ENCODE data around the gene FAM229A.
"Not testable (repeated sequence)": the region's sequence is repeated elsewhere in the genome, so short reads cannot be mapped to it uniquely, and the experiment has no call there.

The FAM229A gene

DNA sequence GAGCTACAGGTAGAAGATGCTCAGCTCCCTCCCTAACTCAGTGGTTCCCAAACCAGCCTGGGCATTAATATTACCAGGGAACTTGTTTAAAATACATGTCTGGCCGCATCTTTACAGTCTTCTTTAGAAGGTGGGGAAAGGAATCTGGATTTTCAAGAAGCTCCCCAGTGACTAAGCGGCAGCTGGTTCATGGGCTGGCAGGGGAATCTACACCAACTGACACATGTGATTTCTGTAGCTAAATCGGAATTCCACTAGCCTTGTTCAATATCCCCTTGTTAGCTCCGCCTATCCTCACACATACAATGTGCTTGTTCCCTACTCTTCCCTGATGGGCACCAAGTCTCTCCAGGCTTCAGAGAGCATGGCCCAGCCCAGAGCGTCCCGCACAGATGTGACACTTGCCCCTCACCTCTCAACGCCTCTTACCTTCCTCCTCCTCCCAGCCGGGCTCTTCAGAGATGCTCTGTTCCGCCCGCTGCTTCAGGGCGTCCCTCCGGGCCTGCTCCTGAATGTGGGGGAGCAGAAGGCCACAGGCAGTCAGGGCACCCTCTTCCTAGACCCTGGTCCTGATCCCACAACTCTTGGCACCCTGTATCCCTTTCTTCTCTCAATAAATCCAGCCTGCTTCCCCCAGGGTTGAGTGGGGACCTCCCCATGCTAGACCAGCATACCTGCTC is 15.4 kb upstream of the FAM229A start:
- DNase-seq (ENCODE audit: low read depth): no peak

DNA sequence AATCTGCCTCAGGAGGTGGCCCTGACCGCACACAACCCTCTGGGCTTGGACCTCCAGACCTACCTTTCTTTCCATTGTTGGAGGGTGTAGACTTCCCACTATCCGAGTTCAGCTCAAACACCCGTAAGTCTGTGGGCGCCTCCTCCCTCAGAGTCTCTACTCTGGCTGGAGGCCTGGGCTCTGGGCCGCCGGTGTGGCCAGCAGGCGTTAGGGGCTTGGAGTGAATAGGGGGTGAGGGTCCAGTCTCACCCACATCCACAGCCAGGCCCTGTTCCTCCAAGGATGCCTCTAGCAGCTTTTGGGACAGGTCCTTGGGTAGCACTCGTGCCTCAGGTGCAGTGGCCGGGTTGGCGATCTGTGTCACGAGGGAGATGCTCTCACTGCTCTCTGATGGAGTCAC is 13.9 kb upstream of the FAM229A start:
- DNase-seq (ENCODE audit: low read depth): no peak

DNA sequence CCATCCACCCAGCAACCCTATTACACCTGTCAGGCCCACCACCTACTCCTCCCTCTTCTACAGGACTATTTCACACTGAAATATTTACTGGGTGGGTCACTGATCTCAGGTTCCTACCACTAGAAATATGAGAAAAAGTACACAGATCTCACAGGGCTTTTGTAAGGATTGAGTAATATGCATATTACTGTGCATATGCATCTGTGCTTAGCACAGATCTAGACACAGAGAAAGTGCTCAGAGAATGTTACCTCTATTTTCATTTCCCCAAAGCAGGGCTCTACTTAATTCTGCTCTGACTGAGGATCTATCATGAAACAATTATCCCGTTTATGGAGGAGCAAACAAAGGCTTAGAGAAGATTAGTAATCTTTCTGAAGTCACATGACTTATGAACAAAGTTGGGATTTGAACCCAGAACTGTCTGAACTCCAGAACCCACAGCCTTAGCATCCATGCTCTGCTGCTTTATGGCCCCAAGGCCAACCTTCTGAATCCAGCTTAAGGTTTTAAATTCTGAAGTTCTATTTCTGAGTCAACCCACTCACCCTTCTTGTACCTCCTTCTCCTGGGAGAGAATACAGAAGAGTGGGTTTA is 11.8 kb upstream of the FAM229A start:
- DNase-seq (ENCODE audit: low read depth): no peak

DNA sequence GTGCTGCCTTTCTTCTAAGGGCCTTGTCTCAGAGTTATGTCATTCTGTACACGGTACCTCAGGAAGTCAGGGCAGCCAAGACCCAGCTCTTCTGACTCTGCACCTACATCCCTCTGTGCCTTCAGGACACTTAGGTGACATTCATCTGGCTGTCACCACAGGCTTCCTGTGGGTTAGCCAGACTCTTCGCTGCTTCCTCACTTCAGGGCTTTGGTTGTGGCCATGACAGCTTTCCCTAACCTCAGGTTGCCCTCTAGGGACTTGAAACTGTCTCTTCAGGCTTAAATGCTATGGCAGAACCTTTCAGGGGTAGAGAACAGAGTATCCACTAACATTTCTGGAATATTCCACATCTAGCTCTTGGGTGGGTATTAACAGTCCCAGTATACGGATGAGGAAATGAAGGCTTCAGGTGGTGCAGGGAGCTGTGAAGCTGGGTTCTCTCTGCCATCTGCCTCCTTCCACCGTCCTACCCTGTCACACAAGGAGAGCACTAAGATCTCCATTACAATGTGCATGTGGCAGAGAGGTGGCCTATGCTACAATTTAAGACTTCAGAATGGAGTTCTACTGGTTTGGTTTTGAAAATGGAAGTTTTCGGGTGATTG is 10.0 kb upstream of the FAM229A start:
- DNase-seq (ENCODE audit: low read depth): peak; percentile 40

GRCh38 chr1:32367912-32368635 is 5.8 kb upstream of the FAM229A start:
- DNase-seq (ENCODE audit: low read depth): no peak

DNA sequence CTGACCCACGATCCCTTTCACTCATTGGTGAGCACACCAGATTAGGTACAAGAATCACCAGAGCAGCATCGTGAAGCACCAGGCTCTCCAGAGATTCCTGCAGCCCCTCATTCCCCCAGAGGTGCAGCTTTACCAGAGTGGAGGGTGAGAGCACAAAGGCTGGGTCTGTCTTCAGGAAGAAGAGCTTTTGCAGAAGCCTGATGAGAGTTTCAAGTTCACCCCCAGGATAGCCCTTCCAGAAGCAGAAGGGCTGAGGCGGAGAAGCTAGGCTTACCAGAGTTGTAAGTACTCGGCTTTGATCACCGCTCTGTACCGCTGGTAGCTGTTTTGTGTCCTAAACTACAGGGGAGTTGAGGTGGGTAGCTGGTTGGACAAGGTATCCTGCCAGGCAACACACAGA is 3.2 kb upstream of the FAM229A start:
- no peak for DNase-seq (ENCODE audit: low read depth)

- no peak for DNase-seq (ENCODE audit: low read depth)
Observed at GRCh38 chr1:32364836-32365235, 2.6 kb upstream of the FAM229A start.

GRCh38 chr1:32363713-32364112 is 1.4 kb upstream of the FAM229A start:
- DNase-seq (ENCODE audit: low read depth): no peak

- DNase-seq (ENCODE audit: low read depth): no peak
Observed at GRCh38 chr1:32361674-32362473, 411 bp downstream of the FAM229A start.

- no peak for DNase-seq (ENCODE audit: low read depth)
Observed at GRCh38 chr1:32361308-32361673, 994 bp downstream of the FAM229A start.

DNA sequence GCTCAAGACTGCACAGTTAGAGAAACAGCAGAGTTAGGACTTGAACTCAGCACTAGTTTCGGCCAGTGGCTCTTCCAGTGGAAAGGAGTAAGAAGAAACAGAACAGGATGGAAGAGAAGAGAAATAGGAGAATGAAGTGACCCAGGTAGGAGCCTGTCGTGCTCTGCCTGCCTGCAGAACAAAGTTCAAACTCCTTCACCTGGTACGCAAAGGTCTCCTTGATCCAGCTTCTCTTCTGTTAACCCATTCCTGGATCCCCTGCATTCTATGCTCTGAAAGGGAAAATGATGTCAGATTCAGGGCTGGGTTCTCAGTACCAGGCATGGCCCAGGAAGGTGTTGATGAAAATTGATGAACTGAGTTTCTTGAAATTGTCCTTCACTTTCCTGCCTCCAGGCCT is 3.9 kb downstream of the FAM229A start:
- DNase-seq (ENCODE audit: low read depth): no peak

DNA sequence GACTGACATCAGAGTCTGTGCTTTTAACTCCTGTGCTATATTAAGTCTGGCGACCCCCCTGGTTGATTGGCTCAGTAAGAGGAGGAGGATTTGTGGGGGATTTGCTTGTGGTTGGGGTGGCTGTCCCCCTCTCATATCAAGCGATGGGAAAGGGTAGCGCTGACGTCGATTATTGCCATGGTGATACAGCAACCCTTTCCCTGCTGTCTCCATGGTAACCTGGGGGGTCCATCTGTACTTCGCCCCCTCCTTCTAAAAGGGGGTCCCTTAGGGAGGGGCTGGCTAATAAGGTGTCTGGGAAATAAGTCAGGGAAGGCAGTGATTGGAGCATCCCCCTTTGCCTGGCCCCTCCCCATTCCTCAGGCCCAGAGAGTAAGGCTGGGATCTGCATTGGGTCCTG is 4.7 kb downstream of the FAM229A start:
- DNase-seq (ENCODE audit: low read depth): no peak

DNA sequence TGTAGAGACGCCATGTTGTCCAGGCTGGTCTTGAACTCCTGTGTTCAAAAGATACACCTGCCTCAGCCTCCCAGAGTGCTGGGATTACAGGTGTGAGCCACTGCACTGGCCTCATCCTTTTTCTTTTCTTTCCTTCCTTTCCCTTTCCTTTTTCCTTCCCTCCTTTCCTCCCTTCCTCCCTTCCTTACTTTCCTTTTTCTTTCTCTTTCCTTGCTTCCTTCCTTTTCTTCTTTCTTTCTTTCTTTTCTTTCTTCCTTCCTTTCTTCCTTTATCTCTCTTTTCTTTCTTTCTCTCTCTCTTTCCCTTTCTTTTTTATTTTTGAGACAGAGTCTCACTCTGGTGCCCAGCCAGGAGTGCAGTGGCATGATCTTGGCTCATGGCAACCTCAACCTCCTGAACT is 5.8 kb downstream of the FAM229A start:
- DNase-seq (ENCODE audit: low read depth): no peak

DNA sequence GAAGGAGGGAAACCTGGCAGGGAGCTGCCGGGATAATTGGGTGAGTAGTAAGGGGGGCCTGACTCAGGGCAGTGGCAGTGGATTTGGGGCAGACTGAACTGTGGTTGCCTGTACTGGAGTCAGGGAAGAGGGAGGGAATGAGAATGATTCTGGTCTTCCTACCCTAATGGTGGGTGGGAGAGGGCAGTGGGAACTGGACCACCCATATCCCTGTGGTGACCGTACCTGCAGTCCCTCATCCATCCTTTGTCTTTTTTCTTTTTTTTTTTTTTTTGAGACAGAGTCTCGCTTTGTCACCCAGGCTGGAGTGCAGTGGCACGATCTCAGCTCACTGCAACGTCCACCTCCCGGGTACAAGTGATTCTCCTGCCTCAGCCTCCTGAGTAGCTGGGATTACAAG is 6.5 kb downstream of the FAM229A start:
- not testable (repeated sequence) for DNase-seq (ENCODE audit: low read depth)

- DNase-seq (ENCODE audit: low read depth): no peak
Observed at GRCh38 chr1:32353886-32354570, 8.3 kb downstream of the FAM229A start.

DNA sequence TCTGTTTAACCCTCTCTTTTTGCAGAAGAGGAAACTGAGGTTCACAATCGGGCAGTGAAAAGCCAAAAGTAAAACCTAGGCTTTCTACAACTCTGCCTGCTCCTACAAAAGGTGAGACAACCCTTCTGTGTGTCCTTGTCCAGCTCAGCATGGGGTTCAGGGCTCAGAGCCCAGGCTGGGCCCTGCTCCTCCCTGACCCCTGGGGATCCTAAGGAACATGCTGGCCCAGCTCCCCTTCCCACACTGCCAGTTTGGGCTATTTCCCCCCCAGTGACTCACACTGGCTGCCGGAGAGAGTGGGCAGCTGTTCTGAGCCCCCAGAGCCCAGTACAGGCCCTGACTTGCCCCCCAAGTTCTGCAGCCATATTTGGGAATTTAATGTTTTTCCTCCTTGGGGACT is 8.9 kb downstream of the FAM229A start:
- DNase-seq (ENCODE audit: low read depth): no peak

DNA sequence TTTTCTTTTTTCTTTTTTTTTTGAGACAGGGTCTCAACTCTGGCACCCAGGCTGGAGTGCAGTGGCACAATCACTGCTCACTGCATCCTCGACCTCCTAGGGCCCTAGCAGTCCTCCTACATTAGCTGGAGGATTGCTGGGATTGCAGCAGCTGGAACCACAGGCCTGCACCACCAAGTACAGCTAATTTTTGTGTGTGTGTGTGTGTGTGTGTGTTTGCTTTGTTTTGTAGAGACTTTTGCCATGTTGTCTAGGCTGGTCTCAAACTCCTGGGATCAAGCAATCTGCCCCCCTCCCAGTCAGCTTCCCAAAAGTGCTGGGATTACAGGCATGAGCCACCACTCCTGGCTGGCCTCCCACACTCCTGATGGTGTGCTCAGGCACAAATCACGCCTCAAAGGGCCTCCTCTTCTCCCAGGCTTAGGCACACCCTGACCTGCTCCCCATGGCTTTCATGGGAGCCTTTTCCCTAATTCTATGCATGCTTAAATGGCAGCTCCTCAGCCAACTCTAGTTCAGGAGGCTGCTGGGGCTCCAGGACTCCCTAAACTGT is 9.4 kb downstream of the FAM229A start:
- no peak for DNase-seq (ENCODE audit: low read depth)

DNA sequence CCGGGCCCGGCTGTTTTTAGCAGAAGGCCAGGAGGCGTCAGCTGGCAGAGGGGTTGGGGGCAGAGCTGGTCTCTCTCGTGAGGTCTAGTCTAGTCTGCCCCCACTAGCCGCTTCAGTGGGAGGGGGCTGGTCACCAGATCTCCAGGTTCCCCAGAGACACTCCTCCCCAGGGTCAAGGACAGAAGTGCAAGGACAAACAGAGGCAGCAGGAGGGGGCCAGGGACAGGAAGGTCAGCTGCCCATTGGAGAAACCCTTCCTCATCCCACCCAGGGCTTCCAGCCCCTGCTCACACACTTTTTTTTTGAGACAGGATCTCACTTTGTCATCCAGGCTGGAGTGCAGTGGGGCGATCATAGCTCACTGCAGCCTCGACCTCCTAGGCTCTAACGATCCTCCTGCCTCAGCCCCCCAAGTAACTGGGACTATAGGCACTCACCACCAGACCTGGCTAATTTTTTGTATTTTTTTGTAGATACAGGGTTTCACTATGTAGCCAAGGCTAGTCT is 10.0 kb downstream of the FAM229A start:
- DNase-seq (ENCODE audit: low read depth): no peak

DNA sequence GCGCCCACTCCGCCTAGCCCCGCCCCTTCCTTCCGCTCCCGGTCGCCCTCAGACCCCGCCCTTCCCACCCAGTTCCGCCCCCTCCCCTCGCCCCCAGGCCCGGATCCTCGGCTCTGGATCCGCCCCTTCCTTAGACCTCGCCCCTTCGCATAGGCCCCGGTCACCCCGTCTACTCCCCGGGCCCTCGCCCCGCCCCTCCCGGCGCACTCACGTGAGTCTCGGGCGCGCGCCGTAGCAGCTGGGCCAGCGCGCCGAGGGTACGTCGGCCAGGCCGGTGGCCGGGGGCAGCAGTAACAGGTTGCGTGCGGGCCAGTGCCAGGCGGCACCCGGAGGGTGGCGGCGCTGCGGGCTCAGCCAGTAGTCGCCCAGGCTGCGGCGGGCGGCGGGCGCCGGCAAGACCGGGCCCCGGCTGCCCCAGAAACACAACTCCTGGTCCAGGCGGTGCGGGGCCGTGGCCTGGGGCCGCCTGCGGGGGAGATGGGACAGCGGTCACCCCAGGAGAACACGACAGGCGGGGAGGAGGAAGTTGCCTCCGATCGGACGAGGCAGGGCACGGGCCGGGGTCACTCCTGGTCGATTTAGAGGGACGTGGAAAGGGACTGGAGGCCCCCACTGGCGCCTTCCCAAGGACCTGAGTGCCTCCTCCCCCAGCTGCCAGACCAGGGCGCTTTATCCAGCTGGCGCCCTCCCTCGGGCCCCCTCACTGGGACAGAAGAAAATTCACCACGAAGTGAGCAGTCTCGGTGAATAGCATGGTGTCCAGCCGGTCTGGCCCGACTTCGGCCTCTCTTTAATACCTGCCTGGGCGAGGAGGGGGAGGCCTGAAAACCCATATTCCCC is 10.7 kb downstream of the FAM229A start:
- DNase-seq (ENCODE audit: low read depth): peak; percentile 90

- DNase-seq (ENCODE audit: low read depth): peak; percentile 72
Observed at GRCh38 chr1:32350785-32351398, 11.4 kb downstream of the FAM229A start.
